Caco-2 (cell line): ENCODE results near the gene KCNAB1. TPM values are rescaled to one million over a fixed set of nuclear protein-coding genes. Genes with fewer than 3 reads are reported as not detected.

ENCODE experiments used
- BruUV-seq: library from RNA; stranded (reverse); fragments of 400-500 nt; replicated peaks from 2 replicates; lab custom pipeline; 2021; lab: Mats Ljungman, UMichigan
- CTCF ChIA-PET: fragments of 300-600 bp; sonication (Branson Sonifier 250); formaldehyde crosslinking; loops from one replicate; lab custom pipeline; 2022; ENCODE audit warnings: antibody characterized with exemption; lab: Charles Lee
- POLR2A ChIA-PET: fragments of 300-600 bp; sonication (Branson Sonifier 250); formaldehyde crosslinking; loops from one replicate; lab custom pipeline; 2022; ENCODE audit warnings: antibody characterized with exemption; lab: Charles Lee
- DNase-seq, 2 experiments: peaks; one replicate each; pipeline versions ENCODE4 v3.0.0 to v3.0.0-alpha.2; 2020 to 2022
- H3K27me3 ChIP-seq: replicated peaks from 2 replicates; pipeline ENCODE4 v1.6.0; 2011; ENCODE audit warnings: low read length; ENCODE audit not compliant: control insufficient read depth, insufficient read depth
- H3K36me3 ChIP-seq: 2 replicates; pipeline ENCODE4 v1.5.1; 2011; ENCODE audit warnings: low read length; ENCODE audit not compliant: control insufficient read depth, insufficient read depth
- H3K4me1 ChIP-seq: fragments of 250-450 bp; sonication (Bioruptor Pico); 2 replicates; pipeline ENCODE4 v1.5.1; 2020; ENCODE audit warnings: mild to moderate bottlenecking
- H3K4me3 ChIP-seq: 2 replicates; pipeline ENCODE4 v1.5.1; 2011; ENCODE audit warnings: low read depth, mild to moderate bottlenecking, control low read depth, low read length
- H3K9me3 ChIP-seq: fragments of 250-450 bp; sonication (Bioruptor Pico); 2 replicates; pipeline ENCODE4 v1.5.1; 2020; ENCODE audit warnings: mild to moderate bottlenecking, moderate library complexity
- H3K27ac Mint-ChIP-seq: one replicate; pipeline ENCODE4 v1.8.0; 2022; ENCODE audit warnings: mixed read lengths; ENCODE audit not compliant: unreplicated experiment
- H3K27me3 Mint-ChIP-seq: one replicate; pipeline ENCODE4 v1.8.0; 2022; ENCODE audit warnings: mixed read lengths; ENCODE audit not compliant: insufficient read depth, unreplicated experiment
- H3K36me3 Mint-ChIP-seq: one replicate; pipeline ENCODE4 v1.8.0; 2022; ENCODE audit warnings: mild to moderate bottlenecking, mixed read lengths; ENCODE audit not compliant: insufficient read depth, unreplicated experiment
- H3K4me1 Mint-ChIP-seq: one replicate; pipeline ENCODE4 v1.8.0; 2022; ENCODE audit warnings: low read depth, mixed read lengths; ENCODE audit not compliant: unreplicated experiment
- H3K4me3 Mint-ChIP-seq: one replicate; pipeline ENCODE4 v1.8.0; 2022; ENCODE audit warnings: mild to moderate bottlenecking, moderate library complexity, mixed read lengths; ENCODE audit not compliant: unreplicated experiment
- H3K9me3 Mint-ChIP-seq: one replicate; pipeline ENCODE4 v1.8.0; 2022; ENCODE audit warnings: mixed read lengths; ENCODE audit not compliant: unreplicated experiment
- CTCF ChIP-seq, 2 experiments: fragments of 200-600 bp in 1 of 2; IDR thresholded peaks; 1 replicate in 1 of 2; 2 replicates in 1 of 2; pipeline versions ENCODE4 v1.5.1 to v1.8.0; 2011 to 2022; ENCODE audit warnings: antibody characterized with exemption in 1 of 2, control low read depth in 1 of 2, inconsistent platforms in 1 of 2, low read depth in 1 of 2, low read length in 1 of 2, mild to moderate bottlenecking in 1 of 2, moderate library complexity in 1 of 2; ENCODE audit not compliant: insufficient read depth in 1 of 2, severe bottlenecking in 1 of 2, unreplicated experiment in 1 of 2
- intact Hi-C: fragments of 100-400 bp; cut with micrococcal nuclease; formaldehyde crosslinking; loops from one replicate; pipeline ENCODE4 v1.10.0; 2022; ENCODE audit not compliant: unreplicated experiment
- total RNA-seq: library from RNA; stranded (reverse); gene quantifications from 2 replicates; pipeline ENCODE4 v1.2.3, GENCODE V29; 2022

Gene KCNAB1
- total RNA-seq, 1 experiment from 2014 or later, result 0.14 TPM

GRCh38 chr3:156184156-156184555, 63.8 kb downstream of the KCNAB1 start:
- no TSS peak for BruUV-seq
- no peaks in the 10 kb centered on the region for H3K9me3 Mint-ChIP-seq
- TF ChIP-seq CTCF (IDR thresholded peaks at IDR 0.05; ENCODE audit: insufficient read depth in 1 of 2, low read depth in 1 of 2, low read length in 1 of 2, severe bottlenecking in 1 of 2, unreplicated experiment in 1 of 2), result no peak
- no peak overlapping the region for H3K4me3 ChIP-seq
- H3K36me3 Mint-ChIP-seq, result no peaks in the 10 kb centered on the region
- peaks cover 9% of the 10 kb centered on the region for H3K27me3 Mint-ChIP-seq
- ChIA-PET POLR2A (no interaction called here), CTCF (interaction anchor here (0.5 kb wide), 1 partner anchor 102 kb away, joined by 3 read pairs; no protein-coding TSS in a partner anchor)
- no peaks in the 10 kb centered on the region for H3K4me1 ChIP-seq
- H3K4me1 Mint-ChIP-seq, result no peaks in the 10 kb centered on the region
- no peak overlapping the region for H3K4me3 Mint-ChIP-seq
- no peak for DNase-seq
- H3K9me3 ChIP-seq, result no peaks in the 10 kb centered on the region
- intact Hi-C loops, result no loop called here
- H3K36me3 ChIP-seq, result no peaks in the 10 kb centered on the region
- H3K27me3 ChIP-seq, result no peaks in the 10 kb centered on the region
- no peak overlapping the region for H3K27ac Mint-ChIP-seq

- Mint-ChIP-seq H3K27me3 (peaks cover 8% of the 10 kb centered on the region), H3K27ac (no peak overlapping the region), H3K9me3 (no peaks in the 10 kb centered on the region), H3K4me3 (no peak overlapping the region), H3K36me3 (no peaks in the 10 kb centered on the region), H3K4me1 (no peaks in the 10 kb centered on the region)
- intact Hi-C loops, result no loop called here
- Histone ChIP-seq H3K36me3 (no peaks in the 10 kb centered on the region), H3K4me1 (no peaks in the 10 kb centered on the region), H3K27me3 (no peaks in the 10 kb centered on the region), H3K9me3 (no peaks in the 10 kb centered on the region), H3K4me3 (no peak overlapping the region)
- no TSS peak for BruUV-seq
- DNase-seq, result no peak
- POLR2A ChIA-PET, result no interaction called here
- CTCF ChIA-PET, result no interaction called here
- TF ChIP-seq CTCF (IDR thresholded peaks at IDR 0.05; ENCODE audit: insufficient read depth in 1 of 2, low read depth in 1 of 2, low read length in 1 of 2, severe bottlenecking in 1 of 2, unreplicated experiment in 1 of 2), result no peak
Measured at GRCh38 chr3:156187146-156187769, 66.9 kb downstream of the KCNAB1 start.

GRCh38 chr3:156188757-156189156, 68.4 kb downstream of the KCNAB1 start:
- CTCF ChIA-PET, result no interaction called here
- no peaks in the 10 kb centered on the region for H3K9me3 Mint-ChIP-seq
- Histone ChIP-seq H3K36me3 (no peaks in the 10 kb centered on the region), H3K27me3 (no peaks in the 10 kb centered on the region), H3K9me3 (no peaks in the 10 kb centered on the region), H3K4me3 (no peak overlapping the region), H3K4me1 (no peaks in the 10 kb centered on the region)
- H3K27ac Mint-ChIP-seq, result no peak overlapping the region
- no peak for DNase-seq
- peaks cover 8% of the 10 kb centered on the region for H3K27me3 Mint-ChIP-seq
- no peaks in the 10 kb centered on the region for H3K4me1 Mint-ChIP-seq
- POLR2A ChIA-PET, result no interaction called here
- no peak for TF ChIP-seq CTCF (IDR thresholded peaks at IDR 0.05; ENCODE audit: insufficient read depth in 1 of 2, low read depth in 1 of 2, low read length in 1 of 2, severe bottlenecking in 1 of 2, unreplicated experiment in 1 of 2)
- BruUV-seq, result no TSS peak
- H3K4me3 Mint-ChIP-seq, result no peak overlapping the region
- H3K36me3 Mint-ChIP-seq, result no peaks in the 10 kb centered on the region
- intact Hi-C loops, result no loop called here
